NCI-H2081 treated with DMSO at 0.1 percent for 48 hours (cell line): ENCODE results near the gene HCN3.
"Not testable (repeated sequence)": the region's sequence is repeated elsewhere in the genome, so short reads cannot be mapped to it uniquely, and the experiment has no call there.

ENCODE experiments used
- DNase-seq: peaks from one replicate; lab custom pipeline; 2025; lab: John Stamatoyannopoulos, UW

The HCN3 gene

DNA sequence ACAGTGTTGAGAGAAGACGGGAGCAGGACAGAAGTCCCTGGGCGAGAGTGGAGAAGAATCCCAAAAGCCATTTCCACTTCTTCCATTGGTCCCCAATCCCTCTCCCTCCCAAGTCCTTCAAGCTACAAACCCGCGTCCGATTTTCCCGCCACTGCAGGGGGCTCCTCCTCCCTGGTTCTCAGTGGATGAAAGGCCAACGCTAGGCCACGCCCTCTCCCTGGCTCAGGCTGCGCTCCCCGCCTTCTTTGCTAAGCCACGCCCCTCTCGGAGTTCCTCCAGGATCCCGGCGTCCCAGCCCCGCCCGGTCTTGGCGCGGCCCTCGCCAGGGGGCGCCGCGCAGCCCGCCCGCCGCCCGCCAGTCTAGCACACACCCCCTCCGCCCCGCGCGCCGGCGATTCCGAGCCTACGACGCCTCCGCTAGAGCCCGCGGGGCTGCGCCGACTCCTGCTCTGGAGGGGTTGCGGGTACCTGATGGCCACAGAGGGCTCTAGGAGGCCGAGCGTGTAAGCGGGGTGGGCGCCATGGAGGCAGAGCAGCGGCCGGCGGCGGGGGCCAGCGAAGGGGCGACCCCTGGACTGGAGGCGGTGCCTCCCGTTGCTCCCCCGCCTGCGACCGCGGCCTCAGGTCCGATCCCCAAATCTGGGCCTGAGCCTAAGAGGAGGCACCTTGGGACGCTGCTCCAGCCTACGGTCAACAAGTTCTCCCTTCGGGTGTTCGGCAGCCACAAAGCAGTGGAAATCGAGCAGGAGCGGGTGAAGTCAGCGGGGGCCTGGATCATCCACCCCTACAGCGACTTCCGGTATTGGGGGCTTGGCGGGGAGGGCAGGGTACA lies at the start of gene HCN3:
TSS of gene HCN3 (plus strand) at position 394 of the 832 bp plus-strand sequence. CDS start at position 522, 128 bp downstream.
- peak; percentile 92 for DNase-seq

DNA sequence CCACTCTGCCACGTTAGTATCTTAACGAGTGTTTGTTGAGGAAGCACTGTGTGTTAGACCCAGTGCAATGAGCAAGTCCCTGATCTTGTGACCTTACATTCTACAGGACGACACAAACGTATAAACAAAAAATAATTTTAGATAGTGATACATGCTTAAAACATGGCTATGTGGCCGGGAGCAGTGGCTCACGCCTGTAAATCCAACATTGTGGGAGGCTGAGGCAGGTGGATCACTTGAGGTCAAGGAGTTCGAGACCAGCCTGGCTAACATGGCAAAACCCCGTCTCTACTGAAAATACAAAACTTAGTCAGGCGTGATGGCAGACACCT lies 49.2 kb upstream of the HCN3 start:
- no peak for DNase-seq

DNA sequence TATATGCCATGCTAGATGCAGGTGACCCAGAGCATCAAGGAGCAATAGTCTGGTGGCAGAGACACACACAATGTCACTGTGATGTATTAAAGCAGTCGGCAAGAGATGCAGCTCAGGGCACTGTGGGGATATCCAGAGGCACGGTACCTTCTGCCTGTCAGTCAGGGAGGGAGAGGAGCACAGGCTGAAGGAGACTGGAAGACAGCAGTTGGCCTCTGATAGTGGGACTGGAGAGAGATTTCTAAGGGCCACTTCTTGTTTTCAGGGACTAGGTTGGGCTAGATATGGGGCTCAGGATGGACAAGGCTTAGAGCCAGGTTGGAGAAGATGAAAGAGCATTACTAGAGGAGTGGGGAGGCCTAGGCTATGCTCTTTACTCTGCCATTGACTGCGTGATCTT lies 46.0 kb upstream of the HCN3 start:
- DNase-seq = not testable (repeated sequence)

- not testable (repeated sequence) for DNase-seq
These were observed 45.0 kb upstream of the HCN3 start for GRCh38 chr1:155232001-155232978.

DNA sequence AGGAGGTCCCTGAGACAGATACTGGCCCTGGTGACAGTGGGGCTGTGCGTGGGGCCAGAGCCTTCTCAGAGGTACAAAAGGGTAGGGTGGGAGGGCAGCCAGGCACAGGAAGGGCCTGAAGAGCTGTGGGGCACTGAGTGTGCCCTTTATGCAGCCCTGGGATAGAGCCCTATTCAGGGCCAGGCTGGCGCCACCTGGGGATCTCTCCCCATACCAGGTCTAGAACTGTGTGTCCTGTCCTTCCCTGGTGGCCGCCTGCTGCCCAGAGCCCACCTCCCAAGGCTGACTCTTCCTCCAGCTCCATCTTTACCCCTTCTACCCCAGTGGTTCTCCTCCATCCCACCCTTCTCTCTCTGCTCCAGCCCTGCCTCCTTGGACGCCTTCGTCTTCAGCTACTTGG lies 43.8 kb upstream of the HCN3 start:
- not testable (repeated sequence) for DNase-seq

DNA sequence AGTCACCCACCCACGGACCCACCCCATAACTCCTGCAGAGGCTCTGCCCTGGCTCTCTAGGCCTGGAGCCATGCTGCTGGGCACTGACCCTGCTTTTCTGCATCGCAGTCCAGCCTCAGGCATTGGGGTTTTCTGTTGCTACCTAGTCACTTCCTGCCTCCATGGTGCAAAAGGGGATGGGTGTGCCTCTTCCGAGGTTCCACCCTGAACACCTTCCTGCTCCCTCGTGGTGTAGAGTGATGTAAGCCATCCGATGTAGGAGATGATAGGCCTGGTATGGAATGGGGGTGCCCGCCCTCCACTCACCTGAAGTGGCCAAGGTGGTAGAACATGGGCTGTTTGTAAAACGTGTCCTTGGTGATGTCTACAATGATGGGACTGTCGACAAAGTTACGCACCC lies 41.9 kb upstream of the HCN3 start:
- not testable (repeated sequence) for DNase-seq

GRCh38 chr1:155236451-155236850 lies 40.8 kb upstream of the HCN3 start:
- DNase-seq = no peak

DNA sequence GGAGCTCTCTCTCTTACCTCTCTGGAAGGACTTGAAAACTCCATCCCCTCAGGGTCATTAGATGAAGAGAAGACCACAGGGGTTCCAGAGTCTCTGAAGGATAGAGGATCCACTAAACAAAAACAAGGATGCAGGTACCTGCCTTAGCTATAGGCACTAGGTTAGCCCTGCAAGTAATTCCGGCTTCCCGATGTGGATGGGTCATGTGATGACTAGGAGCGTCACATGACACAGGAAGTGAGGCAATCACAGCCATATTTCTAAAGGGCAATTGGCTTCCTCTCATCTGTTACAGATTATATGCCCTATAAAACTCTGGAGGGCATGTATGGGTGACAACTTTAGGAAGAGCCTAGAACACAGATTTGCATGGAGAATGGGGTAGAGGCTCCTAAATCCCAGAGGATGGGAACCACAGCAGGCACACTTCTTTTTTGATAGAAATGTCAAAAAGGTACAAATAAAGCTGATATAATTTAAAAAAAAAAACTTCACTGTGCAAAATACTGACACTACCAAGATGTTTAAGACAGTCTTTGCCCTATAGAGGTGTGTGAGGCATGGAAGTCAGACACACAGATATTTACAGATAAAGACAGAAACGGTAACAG lies 36.1 kb upstream of the HCN3 start:
- peak; percentile 75 for DNase-seq

DNA sequence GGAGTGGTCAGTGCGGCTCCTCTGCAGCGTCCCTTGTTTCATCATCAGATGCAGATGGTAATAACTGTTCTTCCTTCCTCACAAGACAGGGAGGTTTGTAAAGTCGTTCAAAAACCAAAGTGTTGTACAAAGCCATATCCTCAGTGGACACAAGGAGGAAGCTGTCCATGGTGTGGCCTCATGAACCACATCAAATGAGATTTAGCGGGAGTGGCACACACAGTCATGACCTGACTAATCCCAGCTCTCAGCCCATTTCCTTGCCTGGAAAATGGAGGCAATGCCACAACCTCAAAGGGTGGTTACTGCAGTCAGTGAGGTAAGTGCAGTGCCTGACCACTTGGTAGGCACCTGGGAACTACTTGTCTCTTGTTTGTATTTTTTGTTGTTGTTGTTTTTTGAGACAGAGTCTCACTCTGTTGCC lies 35.4 kb upstream of the HCN3 start:
- no peak for DNase-seq

- DNase-seq = no peak
These were observed 34.4 kb upstream of the HCN3 start for GRCh38 chr1:155242805-155243358.

DNA sequence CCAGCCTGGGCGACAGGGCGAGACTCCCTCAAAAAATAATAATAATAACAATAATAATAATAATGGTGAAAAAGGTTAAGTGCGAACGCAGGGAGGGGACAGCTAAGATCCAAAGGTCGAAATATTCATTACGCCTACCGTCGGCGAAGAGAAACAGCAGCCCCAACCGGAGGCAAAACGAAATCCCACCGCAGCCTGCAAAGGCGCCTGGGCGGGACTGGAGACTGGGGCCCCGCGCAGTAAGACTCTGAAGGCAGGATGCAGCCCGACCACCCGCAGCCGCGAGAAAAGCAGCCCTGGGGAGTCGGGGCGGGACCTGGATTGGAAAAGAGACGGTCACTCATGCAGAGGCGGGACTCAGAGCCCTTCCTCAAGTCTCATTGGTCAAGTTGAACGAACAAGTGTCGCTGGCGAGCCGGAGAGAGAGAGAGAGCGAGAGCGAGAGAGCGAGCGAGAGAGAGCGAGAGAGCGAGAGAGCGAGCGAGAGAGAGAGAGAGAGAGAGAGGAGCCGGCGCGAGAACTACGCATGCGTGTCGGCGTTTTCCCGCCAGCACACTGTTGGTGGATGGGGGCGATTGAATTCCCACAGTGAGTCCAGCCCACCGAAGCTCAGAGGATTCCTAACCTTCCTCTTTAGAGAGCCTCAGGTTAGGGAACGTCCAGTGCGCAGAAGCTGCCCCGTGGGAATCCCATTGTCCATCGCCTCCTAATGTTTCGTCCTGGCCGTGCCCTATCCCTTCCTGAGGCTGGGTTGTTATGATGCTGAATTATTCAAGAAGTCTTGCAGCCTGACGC lies 32.7 kb upstream of the HCN3 start:
- DNase-seq = peak; percentile 97

GRCh38 chr1:155245163-155245524 lies 32.1 kb upstream of the HCN3 start:
- DNase-seq = no peak

- DNase-seq = not testable (repeated sequence)
These were observed 30.5 kb upstream of the HCN3 start for GRCh38 chr1:155246796-155247195.

GRCh38 chr1:155247667-155248553 lies 29.4 kb upstream of the HCN3 start:
- DNase-seq = no peak

DNA sequence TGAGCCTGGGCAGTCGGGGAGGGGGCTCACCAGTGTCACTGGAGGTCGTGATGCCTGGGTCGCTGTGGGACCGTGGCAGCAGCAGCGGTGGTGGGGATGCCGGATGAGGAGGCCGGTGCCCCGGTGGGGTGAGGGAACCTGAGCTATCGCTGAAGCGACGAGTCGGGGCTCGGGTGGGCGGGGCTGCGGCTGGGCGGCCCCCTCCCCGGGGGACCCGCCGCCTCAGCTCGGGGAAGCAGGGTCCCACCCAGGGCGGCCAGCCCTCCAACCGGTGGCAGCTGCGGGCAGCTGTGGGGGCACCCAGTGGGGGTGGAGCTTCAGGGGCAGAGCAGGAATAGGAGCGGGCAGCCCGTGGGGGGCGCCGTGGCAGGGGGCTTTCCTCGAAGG lies 27.0 kb upstream of the HCN3 start:
- no peak for DNase-seq

- DNase-seq = peak; percentile 84
These were observed 26.4 kb upstream of the HCN3 start for GRCh38 chr1:155250633-155251449.

DNA sequence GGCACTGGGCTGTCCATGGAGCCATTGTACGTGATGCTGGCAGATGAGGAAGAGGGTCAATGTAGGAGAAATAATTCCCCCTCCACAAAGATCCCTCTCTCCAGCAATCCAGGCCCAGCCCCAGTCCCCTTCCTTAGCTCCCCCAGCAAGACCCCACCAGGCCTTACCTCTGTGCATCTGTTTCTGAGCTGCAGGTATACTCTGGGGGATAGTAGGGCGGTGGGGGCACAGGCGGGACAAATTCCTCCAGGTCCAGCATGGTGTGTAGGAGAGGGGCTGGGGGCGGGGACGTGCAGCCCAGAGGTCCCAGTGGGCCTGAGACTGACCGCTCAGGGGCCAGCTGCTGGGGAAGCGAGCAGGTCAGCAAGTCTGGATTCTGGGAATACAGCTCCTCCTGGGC lies 25.7 kb upstream of the HCN3 start:
- no peak for DNase-seq

DNA sequence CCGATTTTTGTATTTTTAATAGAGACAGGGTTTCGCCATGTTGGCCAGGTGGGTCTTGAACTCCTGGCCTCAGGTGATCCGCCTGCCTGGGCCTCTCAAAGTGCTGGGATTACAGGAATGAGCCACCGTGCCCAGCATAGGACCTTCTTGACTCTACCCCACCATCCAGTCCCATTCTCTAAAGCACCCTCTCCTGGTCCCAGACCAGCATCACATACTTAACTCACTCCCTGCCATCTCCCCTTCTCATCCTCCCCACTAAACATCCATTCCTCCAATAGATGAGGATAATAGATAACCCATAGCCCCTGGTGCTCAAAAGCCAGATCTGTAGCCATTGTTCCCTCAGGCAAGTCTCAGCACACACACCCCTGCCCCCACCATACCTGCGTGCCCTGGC lies 24.1 kb upstream of the HCN3 start:
- DNase-seq = no peak

DNA sequence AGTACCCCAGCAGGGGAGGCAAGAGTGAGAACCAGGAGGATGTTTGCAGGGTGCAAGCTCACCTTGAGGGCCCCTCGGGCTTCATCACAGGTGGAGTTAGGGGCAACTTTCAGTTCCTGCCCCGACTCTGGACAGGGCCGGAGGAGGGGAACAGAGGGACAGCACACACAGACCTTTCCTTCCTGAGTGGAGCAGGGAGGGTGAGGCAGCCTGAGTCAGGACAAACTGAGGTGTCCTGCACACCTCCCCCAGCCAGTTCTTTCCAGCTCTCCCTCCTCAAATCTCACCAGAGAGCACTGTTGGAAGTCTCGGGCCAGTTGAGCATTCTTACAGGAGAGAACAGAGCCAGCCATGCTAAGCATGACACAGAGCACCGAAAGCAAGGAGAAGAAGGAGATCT lies 23.5 kb upstream of the HCN3 start:
- no peak for DNase-seq
